Spleen (tissue), 11 donors: ENCODE measurements around the gene XYLT1. TPM values are rescaled to one million over a fixed set of nuclear protein-coding genes. Genes with fewer than 3 reads are reported as not detected.

Experiments used
- DNase-seq: peaks from one replicate; pipeline ENCODE4 v3.0.0-alpha.2; 2020
- H3K27ac ChIP-seq, 8 donors: fragments of 200-600 bp; sonication (generic) in 7 of 8; 1 replicate in 4 of 8; 2 replicates in 4 of 8; pipeline versions ENCODE4 v1.5.0 to v1.8.0; 2016 to 2021; ENCODE audit warnings: inconsistent platforms in 4 of 8, mild to moderate bottlenecking in 4 of 8, moderate library complexity in 1 of 8
- H3K27me3 ChIP-seq, 7 donors: fragments of 200-600 bp; sonication (generic) in 6 of 7; replicated peaks in 1 of 7; 1 replicate in 4 of 7; 2 replicates in 3 of 7; pipeline versions ENCODE4 v1.5.0 to v1.8.0; 2016 to 2021; ENCODE audit warnings: inconsistent platforms in 3 of 7, mild to moderate bottlenecking in 1 of 7
- H3K36me3 ChIP-seq, 6 donors: fragments of 200-600 bp; sonication (generic) in 5 of 6; 1 replicate in 4 of 6; 2 replicates in 2 of 6; pipeline versions ENCODE4 v1.5.0 to v1.8.0; 2016 to 2021; ENCODE audit warnings: inconsistent platforms in 2 of 6
- H3K4me1 ChIP-seq, 6 donors: fragments of 200-600 bp; sonication (generic) in 5 of 6; 1 replicate in 3 of 6; 2 replicates in 3 of 6; pipeline versions ENCODE4 v1.5.0 to v1.8.0; 2016 to 2021; ENCODE audit warnings: inconsistent platforms in 3 of 6
- H3K4me3 ChIP-seq, 8 donors: fragments of 200-600 bp; sonication (generic) in 7 of 8; 1 replicate in 4 of 8; 2 replicates in 4 of 8; pipeline versions ENCODE4 v1.5.0 to v1.8.0; 2016 to 2021; ENCODE audit warnings: inconsistent platforms in 4 of 8, mild to moderate bottlenecking in 4 of 8, moderate library complexity in 2 of 8
- H3K9me3 ChIP-seq, 8 donors: fragments of 200-600 bp; sonication (generic) in 7 of 8; 1 replicate in 4 of 8; 2 replicates in 4 of 8; pipeline versions ENCODE4 v1.5.0 to v1.8.0; 2016 to 2021; ENCODE audit warnings: inconsistent platforms in 4 of 8
- CTCF ChIP-seq, 11 experiments: fragments of 200-600 bp in 7 of 11; fragments of 450-650 bp in 4 of 11; sonication (generic) in 4 of 11; IDR thresholded peaks in 8 of 11; conservative IDR thresholded peaks in 3 of 11; 1 replicate in 7 of 11; 2 replicates in 4 of 11; pipeline versions ENCODE4 v1.4.0 to v1.8.0; 2016 to 2021; ENCODE audit warnings: antibody characterized with exemption in 11 of 11, inconsistent platforms in 4 of 11, mild to moderate bottlenecking in 1 of 11
- POLR2A ChIP-seq, 3 donors: fragments of 450-650 bp; IDR thresholded peaks; one replicate each; pipeline ENCODE4 v1.5.1; 2017; ENCODE audit warnings: antibody characterized with exemption in 3 of 3, mild to moderate bottlenecking in 1 of 3
- POLR2AphosphoS5 ChIP-seq, 3 donors: sonication (generic); formaldehyde crosslinking; IDR thresholded peaks; one replicate each; pipeline ENCODE4 v1.5.1; 2017; ENCODE audit warnings: antibody characterized with exemption in 3 of 3
- WGBS, 5 donors: extraction: QIAGEN DNeasy Blood & Tissue Kit in 3 of 5; methylation state at CpG; one replicate each; pipeline versions ENCODE4 v1.1.5 to v1.1.7; 2013 to 2018; 5-methylcytosine and 5-hydroxymethylcytosine counted together
- intact Hi-C: fragments of 100-400 bp; cut with DNase I; formaldehyde crosslinking; loops from one replicate; pipeline ENCODE4 v1.15.0; 2023; ENCODE audit warnings: low total_unique reads
- polyA plus RNA-seq, 3 donors: library from polyadenylated mRNA; stranded (reverse); fragments of 200-250 nt; gene quantifications; one replicate each; pipeline ENCODE4 v1.2.1, GENCODE V29; 2013
- total RNA-seq, 7 donors: library from RNA; depleted of rRNA in 3 of 7; stranded (reverse); fragments of >200 nt in 3 of 7; fragmentation: NEBNext Ultra II Directional in 4 of 7; extraction: Animal tissue kit (Norgen Biotek cat#: 25700) in 4 of 7; gene quantifications; one replicate each; pipeline versions ENCODE4 v1.1.0 to v1.2.1, GENCODE V29; 2016 to 2021
- donor health status: healthy with polysubstance abuse.
- donor health status: DM: no; HTN: no; CAD: no; lungs with moderate emphysema.
- donor health status: DM: no; HTN: no; CAD: no.
- donor health status: Bipolar disorder and iron deficiency.
- donor health status: healthy.
- donor health status: DM: no; HTN: no; CAD: no.
- donor health status: DM: yes; HTN: yes; CAD: no.

XYLT1 gene
- total and polyA plus RNA-seq, 10 donors = 2.1 to 40.7 (median 23.5) TPM

GRCh38 chr16:17246974-17247732 is 223.6 kb downstream of the XYLT1 start:
- no peaks in the 10 kb centered on the region for H3K9me3 ChIP-seq
- no peak for TF ChIP-seq POLR2AphosphoS5 (IDR thresholded peaks at IDR 0.05)
- no peak for TF ChIP-seq CTCF (IDR thresholded peaks at IDR 0.05 in 8 of 11, conservative IDR thresholded peaks at IDR 0.05 in 3 of 11)
- TF ChIP-seq POLR2A (IDR thresholded peaks at IDR 0.05) = no peak
- intact Hi-C loops = no loop called here
- WGBS, 5 donors = 93 to 98% (median 94%) methylated on average over 10 of the region's 10 CpGs
- peaks cover 0 to 15% (median 0%) of the 10 kb centered on the region in 6 donors for H3K36me3 ChIP-seq
- no peaks in the 10 kb centered on the region for H3K27me3 ChIP-seq
- no peak for DNase-seq
- H3K4me1 ChIP-seq = peaks cover 0 to 19% (median 0%) of the 10 kb centered on the region in 6 donors
- no peak overlapping the region for H3K27ac ChIP-seq
- H3K4me3 ChIP-seq = no peak overlapping the region

- Histone ChIP-seq H3K4me3 (no peak overlapping the region), H3K27me3 (no peaks in the 10 kb centered on the region), H3K4me1 (peaks cover 0 to 11% (median 0%) of the 10 kb centered on the region in 6 donors), H3K9me3 (no peaks in the 10 kb centered on the region), H3K27ac (no peak overlapping the region), H3K36me3 (peaks cover 0 to 19% (median 0%) of the 10 kb centered on the region in 6 donors)
- DNase-seq = no peak
- TF ChIP-seq POLR2A (IDR thresholded peaks at IDR 0.05) (no peak), POLR2AphosphoS5 (IDR thresholded peaks at IDR 0.05) (no peak), CTCF (IDR thresholded peaks at IDR 0.05 in 8 of 11, conservative IDR thresholded peaks at IDR 0.05 in 3 of 11) (no peak)
- intact Hi-C loops = no loop called here
- 74 to 87% (median 79%) methylated on average over 8 of the region's 8 CpGs for WGBS, 5 donors
These were observed 224.4 kb downstream of the XYLT1 start for GRCh38 chr16:17246268-17246885.

GRCh38 chr16:17245776-17246175 is 225.0 kb downstream of the XYLT1 start:
- no peaks in the 10 kb centered on the region for H3K9me3 ChIP-seq
- 77 to 90% (median 86%) methylated on average over 6 of the region's 6 CpGs for WGBS, 5 donors
- peaks cover 0 to 6% (median 0%) of the 10 kb centered on the region in 6 donors for H3K4me1 ChIP-seq
- H3K36me3 ChIP-seq = peaks cover 0 to 24% (median 0%) of the 10 kb centered on the region in 6 donors
- no peaks in the 10 kb centered on the region for H3K27me3 ChIP-seq
- no peak for TF ChIP-seq CTCF (IDR thresholded peaks at IDR 0.05 in 8 of 11, conservative IDR thresholded peaks at IDR 0.05 in 3 of 11)
- no peak for DNase-seq
- no peak overlapping the region for H3K4me3 ChIP-seq
- H3K27ac ChIP-seq = no peak overlapping the region
- intact Hi-C loops = no loop called here

- Histone ChIP-seq H3K9me3 (no peaks in the 10 kb centered on the region), H3K27ac (no peak overlapping the region), H3K27me3 (no peaks in the 10 kb centered on the region), H3K4me1 (peaks cover 0 to 6% (median 0%) of the 10 kb centered on the region in 6 donors), H3K36me3 (peaks cover 0 to 24% (median 0%) of the 10 kb centered on the region in 6 donors), H3K4me3 (no peak overlapping the region)
- no peak for TF ChIP-seq POLR2AphosphoS5 (IDR thresholded peaks at IDR 0.05)
- no peak for TF ChIP-seq CTCF (IDR thresholded peaks at IDR 0.05 in 8 of 11, conservative IDR thresholded peaks at IDR 0.05 in 3 of 11)
- no peak for TF ChIP-seq POLR2A (IDR thresholded peaks at IDR 0.05)
- intact Hi-C loops = no loop called here
- DNase-seq = no peak
- 70 to 82% (median 74%) methylated on average over 9 of the region's 9 CpGs for WGBS, 5 donors
These were observed 225.7 kb downstream of the XYLT1 start for GRCh38 chr16:17244872-17245551.
